B cell (primary cell): ENCODE measurements around the gene FOXA3. TPM values are rescaled to one million over a fixed set of nuclear protein-coding genes. Genes with fewer than 3 reads are reported as not detected.

Source experiments
- ATAC-seq: fragments of 200-7000 bp; cut with Tn5 transposase; one replicate; pipeline ENCODE4 v1.10.0; 2021; ENCODE audit warnings: low read depth, mild to moderate bottlenecking, moderate number of reproducible peaks, moderate library complexity
- CTCF ChIA-PET: fragments of 350-600 bp; sonication (Branson Sonifier 250); formaldehyde crosslinking; loops from one replicate; lab custom pipeline; 2021; ENCODE audit warnings: antibody characterized with exemption, inconsistent platforms; lab: Charles Lee
- POLR2A ChIA-PET: fragments of 350-600 bp; sonication (Branson Sonifier 250); formaldehyde crosslinking; loops from one replicate; lab custom pipeline; 2021; ENCODE audit warnings: antibody characterized with exemption; lab: Charles Lee
- DNase-seq: peaks from one replicate; pipeline ENCODE4 v3.0.0; 2013
- H2AFZ ChIP-seq: 2 replicates; pipeline ENCODE4 v1.6.1; 2012; ENCODE audit warnings: mild to moderate bottlenecking, low read depth, low read length; ENCODE audit not compliant: insufficient read depth, poor library complexity, severe bottlenecking
- H3K27ac ChIP-seq, 2 donors: 1 replicate in 1 of 2; 2 replicates in 1 of 2; pipeline ENCODE4 v1.5.1; 2012 to 2013; ENCODE audit warnings: low read length in 2 of 2, mild to moderate bottlenecking in 2 of 2, moderate library complexity in 1 of 2
- H3K27me3 ChIP-seq, 4 experiments: fragments of 200-600 bp in 1 of 4; sonication (generic) in 1 of 4; replicated peaks in 1 of 4; 1 replicate in 2 of 4; 2 replicates in 2 of 4; pipeline versions ENCODE4 v1.6.1 to v1.7.0; 2013 to 2016; ENCODE audit warnings: low read length in 3 of 4, mild to moderate bottlenecking in 2 of 4, mixed read lengths in 1 of 4, moderate library complexity in 1 of 4; ENCODE audit not compliant: insufficient read depth in 4 of 4, control insufficient read depth in 3 of 4; ENCODE audit errors: control extremely low read depth in 1 of 4
- H3K36me3 ChIP-seq, 2 experiments: replicated peaks in 1 of 2; 1 replicate in 1 of 2; 2 replicates in 1 of 2; pipeline versions ENCODE4 v1.6.1 to v1.7.1; 2013; ENCODE audit warnings: low read length in 1 of 2; ENCODE audit not compliant: insufficient read depth in 2 of 2, control insufficient read depth in 1 of 2; ENCODE audit errors: control extremely low read depth in 1 of 2, extremely low read depth in 1 of 2
- H3K4me1 ChIP-seq, 2 donors: fragments of 200-600 bp in 1 of 2; sonication (generic) in 1 of 2; 1 replicate in 1 of 2; 2 replicates in 1 of 2; pipeline versions ENCODE4 v1.5.1 to v1.6.1; 2013 to 2017; ENCODE audit warnings: low read length in 2 of 2; ENCODE audit not compliant: control insufficient read depth in 2 of 2, insufficient read depth in 2 of 2
- H3K4me2 ChIP-seq: replicated peaks from 2 replicates; pipeline ENCODE3; 2012; ENCODE audit warnings: mild to moderate bottlenecking, low read depth, low read length; ENCODE audit not compliant: poor library complexity, severe bottlenecking
- H3K4me3 ChIP-seq, 5 experiments: fragments of 200-600 bp in 1 of 5; sonication (generic) in 1 of 5; 1 replicate in 3 of 5; 2 replicates in 2 of 5; pipeline versions ENCODE4 v1.5.1 to v1.7.0; 2011 to 2016; ENCODE audit warnings: low read length in 4 of 5, mild to moderate bottlenecking in 4 of 5, low read depth in 2 of 5, control low read depth in 1 of 5, moderate library complexity in 1 of 5; ENCODE audit not compliant: insufficient read depth in 1 of 5; ENCODE audit errors: control extremely low read depth in 1 of 5, extremely low read depth in 1 of 5
- H3K79me2 ChIP-seq: fragments of 200-600 bp; sonication (generic); one replicate; pipeline ENCODE4 v1.6.0; 2016; ENCODE audit warnings: low read length; ENCODE audit not compliant: control insufficient read depth, insufficient read depth
- H3K9ac ChIP-seq: fragments of 200-600 bp; sonication (generic); 2 replicates; pipeline ENCODE4 v1.6.1; 2017; ENCODE audit warnings: mild to moderate bottlenecking, low read length, moderate library complexity
- H3K9me3 ChIP-seq, 3 donors: one replicate each; pipeline versions ENCODE4 v1.6.1 to v1.7.1; 2013; ENCODE audit warnings: low read length in 2 of 3; ENCODE audit not compliant: control insufficient read depth in 2 of 3, insufficient read depth in 1 of 3; ENCODE audit errors: control extremely low read depth in 1 of 3
- H4K20me1 ChIP-seq: 2 replicates; pipeline ENCODE4 v1.6.0; 2012; ENCODE audit warnings: mild to moderate bottlenecking, low read length; ENCODE audit not compliant: insufficient read depth, control insufficient read depth, poor library complexity, severe bottlenecking
- H3K27ac Mint-ChIP-seq: one replicate; pipeline ENCODE4 v1.8.0; 2021; ENCODE audit warnings: mixed read lengths
- H3K27me3 Mint-ChIP-seq: one replicate; pipeline ENCODE4 v1.8.0; 2021; ENCODE audit warnings: mixed read lengths
- H3K4me1 Mint-ChIP-seq: one replicate; pipeline ENCODE4 v1.8.0; 2021; ENCODE audit warnings: mixed read lengths
- H3K4me3 Mint-ChIP-seq: one replicate; pipeline ENCODE4 v1.8.0; 2021; ENCODE audit warnings: mixed read lengths
- H3K9me3 Mint-ChIP-seq: one replicate; pipeline ENCODE4 v1.8.0; 2022; ENCODE audit warnings: mixed read lengths; ENCODE audit not compliant: insufficient read depth
- CTCF ChIP-seq: fragments of 200-600 bp; IDR thresholded peaks from one replicate; pipeline ENCODE4 v1.8.0; 2022; ENCODE audit warnings: antibody characterized with exemption, mild to moderate bottlenecking
- EZH2 ChIP-seq: IDR thresholded peaks from 2 replicates; pipeline ENCODE4 v1.6.1; 2012; ENCODE audit warnings: borderline replicate concordance, low read depth, mild to moderate bottlenecking, moderate library complexity, low read length; ENCODE audit not compliant: insufficient read depth, poor library complexity, severe bottlenecking
- WGBS: methylation state at CpG from one replicate; pipeline ENCODE4 v1.1.5; 2013; ENCODE audit warnings: missing lambda C conversion rate; ENCODE audit not compliant: insufficient coverage; 5-methylcytosine and 5-hydroxymethylcytosine counted together
- intact Hi-C: fragments of 100-400 bp; cut with micrococcal nuclease; formaldehyde crosslinking; loops from one replicate; pipeline ENCODE4 v1.10.0; 2022
- polyA plus RNA-seq: library from polyadenylated mRNA; depleted of rRNA; stranded (reverse); fragments of >200 nt; gene quantifications from 2 replicates; pipeline ENCODE4 v1.2.3, GENCODE V29; 2012
- total RNA-seq, 2 donors: library from RNA; stranded (reverse); fragments of 120-200 nt in 1 of 2; gene quantifications; 1 replicate in 1 of 2; 2 replicates in 1 of 2; pipeline versions ENCODE4 v1.2.3 to v1.2.4, GENCODE V29; 2013 to 2022

FOXA3 gene
- total and polyA plus RNA-seq, 2 donors (not counting 1 experiment from before 2014, with no cell fraction given) = not detected

- Histone ChIP-seq H3K79me2 (no peaks in the 10 kb centered on the region), H3K27ac (no peak overlapping the region), H3K4me1 (no peaks in the 10 kb centered on the region), H3K4me2 (no peak overlapping the region), H3K36me3 (peaks cover 0 to 64% of the 10 kb centered on the region in 2 experiments), H4K20me1 (no peaks in the 10 kb centered on the region), H3K4me3 (no peak overlapping the region), H3K9ac (no peak overlapping the region), H3K9me3 (no peaks in the 10 kb centered on the region), H2AFZ (no peak overlapping the region), H3K27me3 (no peaks in the 10 kb centered on the region)
- 97% methylated on average over 11 of the region's 12 CpGs for WGBS
- ChIA-PET POLR2A (no interaction called here), CTCF (no interaction called here)
- Mint-ChIP-seq H3K4me3 (no peak overlapping the region), H3K27me3 (no peaks in the 10 kb centered on the region), H3K27ac (no peak overlapping the region), H3K4me1 (no peaks in the 10 kb centered on the region), H3K9me3 (no peaks in the 10 kb centered on the region)
- ATAC-seq = no peak
- intact Hi-C loops = no loop called here
- TF ChIP-seq EZH2 = no peak
- DNase-seq = no peak
Observed at GRCh38 chr19:45823182-45823581, 40.9 kb upstream of the FOXA3 start.

GRCh38 chr19:45824041-45824471 is 40.1 kb upstream of the FOXA3 start:
- H3K79me2 ChIP-seq = no peaks in the 10 kb centered on the region
- H3K27me3 ChIP-seq = no peaks in the 10 kb centered on the region
- TF ChIP-seq EZH2 = no peak
- no peak for TF ChIP-seq CTCF
- no peaks in the 10 kb centered on the region for H3K9me3 ChIP-seq
- WGBS = 91% methylated on average over 12 of the region's 12 CpGs
- no peak overlapping the region for H3K4me2 ChIP-seq
- ATAC-seq (no peak), DNase-seq (no peak)
- ChIA-PET POLR2A (no interaction called here), CTCF (interaction anchor here (0.9 to 1.9 kb wide), 2 partner anchors 23 to 39 kb away, joined by 3 read pairs; partner anchors contain the start of gene SYMPK)
- Mint-ChIP-seq H3K4me3 (no peak overlapping the region), H3K9me3 (no peaks in the 10 kb centered on the region), H3K27me3 (no peaks in the 10 kb centered on the region), H3K27ac (no peak overlapping the region), H3K4me1 (no peaks in the 10 kb centered on the region)
- H3K36me3 ChIP-seq = peaks cover 2 to 70% of the 10 kb centered on the region in 2 experiments
- no peak overlapping the region for H2AFZ ChIP-seq
- no peak overlapping the region for H3K9ac ChIP-seq
- no peaks in the 10 kb centered on the region for H3K4me1 ChIP-seq
- no peak overlapping the region for H3K27ac ChIP-seq
- intact Hi-C loops = no loop called here
- no peak overlapping the region for H3K4me3 ChIP-seq
- H4K20me1 ChIP-seq = no peaks in the 10 kb centered on the region
